Cardiac ventricle fibroblast (primary cell): ENCODE measurements around the gene ING5. TPM values are rescaled to one million over a fixed set of nuclear protein-coding genes. Genes with fewer than 3 reads are reported as not detected.

Source experiments
- total RNA-seq: library from RNA; depleted of rRNA; stranded (reverse); fragments of >200 nt; gene quantifications from 2 replicates; pipeline ENCODE4 v1.2.3, GENCODE V29; 2015

The ING5 gene
- total RNA-seq: 14.1 and 32.9 TPM in 2 replicates

DNA sequence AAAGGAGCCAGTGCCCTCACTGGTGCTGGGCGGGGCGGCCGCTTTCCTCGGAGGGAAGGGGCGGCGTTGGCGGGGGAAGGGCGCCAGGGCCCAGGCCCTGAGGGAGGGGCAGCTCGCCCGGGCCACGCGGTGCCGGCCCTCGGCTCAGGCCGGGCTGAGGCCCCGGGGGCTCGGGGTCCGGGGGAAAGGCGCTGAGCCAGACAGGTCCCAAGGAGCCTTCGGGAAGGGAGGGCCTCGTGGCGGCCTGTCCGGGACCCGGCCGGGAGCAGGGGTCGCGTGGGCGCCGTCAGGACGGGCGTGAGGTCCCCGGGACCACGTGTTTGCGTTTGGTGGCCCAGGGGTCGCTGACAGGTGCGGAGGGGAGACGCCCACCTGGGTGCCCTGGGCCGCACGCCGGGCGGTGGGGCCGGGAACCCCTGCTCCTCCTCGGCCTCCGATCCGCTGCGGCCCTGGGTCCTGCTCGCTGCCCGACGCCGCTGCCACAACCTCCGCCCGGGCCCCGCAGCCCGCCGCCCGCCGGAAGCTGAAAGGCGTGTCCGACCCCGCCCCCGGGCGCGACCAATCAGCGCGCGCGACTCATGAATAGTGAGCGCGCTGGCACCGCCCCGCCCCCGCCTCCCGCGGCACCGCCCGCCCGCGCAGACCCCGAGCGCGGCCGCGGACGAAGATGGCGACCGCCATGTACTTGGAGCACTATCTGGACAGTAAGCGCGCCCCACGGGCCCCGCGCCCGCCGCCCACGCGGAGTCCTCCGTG is at the start of gene ING5:
TSS of gene ING5 (plus strand) at position 641 of the 756 bp plus-strand sequence. CDS start at position 668, 27 bp downstream.

DNA sequence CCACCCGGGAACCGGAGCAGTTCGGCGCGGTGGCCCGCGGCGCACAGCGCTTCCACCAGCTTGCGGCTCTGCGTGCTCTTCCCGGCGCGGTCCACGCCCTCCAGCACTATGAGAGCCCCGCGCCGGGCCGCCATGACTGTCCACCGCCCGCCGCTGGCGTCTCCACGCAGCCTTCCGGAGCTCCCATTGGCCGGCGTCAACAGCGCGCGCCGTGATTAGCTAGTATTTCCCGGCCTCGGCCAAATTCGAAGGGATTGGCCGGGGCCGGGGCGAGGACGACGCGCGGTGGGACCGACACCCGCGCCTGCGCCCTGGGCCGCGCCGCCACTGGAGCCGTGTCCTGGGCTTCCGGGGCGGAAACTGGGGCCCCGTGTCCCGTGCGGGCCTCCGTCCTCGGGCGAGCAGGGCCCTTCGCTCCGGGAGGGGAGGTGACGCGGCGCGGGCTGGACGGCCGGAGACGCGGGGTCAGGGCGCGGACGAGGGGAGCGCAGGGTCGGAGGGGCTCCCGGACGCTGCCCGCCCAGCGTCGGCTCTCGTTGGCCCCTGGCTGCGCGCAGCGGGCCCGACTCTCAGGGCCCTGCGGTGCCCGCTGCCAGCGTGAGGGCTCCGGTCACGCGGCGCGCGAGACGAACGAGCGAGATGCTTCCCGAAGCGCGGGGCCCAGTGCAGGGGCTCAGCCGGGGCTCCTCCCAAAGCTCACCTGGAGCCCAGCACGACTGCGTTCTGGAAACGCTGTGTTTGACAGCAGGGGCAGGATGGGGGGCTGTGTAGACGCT is 15.0 kb upstream of the ING5 start, which contains the start of gene DTYMK:
TSS of gene DTYMK (minus strand) at position 166 of the 776 bp plus-strand sequence. CDS start at position 134, 32 bp downstream.

DNA sequence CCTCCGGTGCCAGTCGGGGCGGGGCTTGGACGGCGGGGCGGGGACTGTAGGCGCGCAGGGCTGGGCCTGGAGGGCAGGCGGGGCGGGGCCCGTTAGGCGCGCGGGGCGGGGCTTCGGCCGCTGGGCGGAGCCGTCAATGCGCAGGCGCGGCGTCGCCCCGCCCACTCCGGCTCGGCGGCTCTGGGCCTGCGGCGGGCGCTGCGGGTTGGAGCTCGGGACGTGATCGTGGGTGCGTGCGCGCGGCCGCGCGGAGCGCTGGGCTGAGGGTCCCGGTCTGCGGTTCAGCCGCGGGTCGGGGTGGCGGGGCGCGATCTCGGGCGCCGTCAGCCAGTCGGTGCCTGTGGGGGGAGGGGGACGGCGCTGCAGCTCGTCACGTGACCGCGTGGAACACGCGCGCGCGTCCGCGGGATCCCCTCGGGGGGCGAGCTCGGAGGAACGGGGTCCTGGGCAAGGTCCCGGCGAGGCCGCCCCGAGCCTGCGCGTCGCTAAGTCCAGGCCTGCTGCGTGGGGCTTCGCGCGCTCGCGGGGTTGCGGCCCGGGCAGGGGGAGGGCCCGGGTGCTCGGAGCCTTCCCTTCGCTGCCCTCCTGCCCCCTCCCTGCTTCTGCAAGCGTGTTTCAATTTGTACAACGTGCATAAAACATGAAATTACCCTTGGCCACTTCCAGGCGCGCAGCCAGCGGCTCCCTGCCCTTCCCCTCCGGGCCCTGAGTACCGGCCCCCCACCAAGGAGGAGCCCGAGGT is 32.8 kb downstream of the ING5 start, which contains the start of gene D2HGDH:
TSS of gene D2HGDH (plus strand) at position 164 of the 742 bp plus-strand sequence. CDS start 595 bp downstream, outside the sequence.

DNA sequence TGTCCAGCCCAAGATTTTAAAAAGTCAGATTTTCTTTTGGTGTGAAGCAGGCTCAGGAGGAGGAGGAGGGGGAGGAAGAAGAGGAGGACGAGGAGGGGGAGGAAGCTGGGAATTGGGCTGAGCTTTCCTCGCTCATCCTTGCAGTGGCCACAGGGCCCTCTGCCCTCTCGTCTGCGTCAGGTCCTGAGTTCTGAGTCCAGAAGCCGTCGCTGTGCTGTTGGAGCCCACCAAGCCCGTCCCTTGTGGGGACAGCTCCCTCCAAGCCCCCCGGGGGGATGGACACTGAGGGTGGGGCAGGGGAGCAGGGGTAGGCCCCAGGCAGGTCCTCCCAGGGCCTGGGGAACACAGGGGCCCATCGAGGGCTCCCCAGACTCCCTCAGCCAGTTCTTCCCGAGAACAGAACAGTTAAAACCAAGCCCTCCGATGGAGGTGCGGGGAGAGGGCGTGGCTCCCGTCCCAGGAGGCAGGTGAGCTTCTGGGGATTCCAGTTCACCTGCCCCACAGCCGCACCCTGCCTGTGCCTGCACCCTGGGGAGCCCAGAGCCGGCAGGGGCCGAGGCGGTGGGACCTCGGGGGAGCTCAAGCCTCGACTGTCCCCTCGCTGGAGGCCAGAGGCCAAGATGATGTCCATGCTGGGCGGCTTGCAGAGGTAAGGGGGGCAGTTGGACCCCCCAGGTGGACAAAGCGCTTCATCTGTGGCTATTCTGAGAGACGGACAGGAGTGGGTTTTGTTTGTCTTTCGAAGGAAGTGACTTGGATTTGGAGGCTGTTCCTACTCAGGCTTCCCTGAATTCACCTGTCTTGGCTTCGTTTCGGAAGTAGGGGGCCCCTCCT is 74.7 kb downstream of the ING5 start, which contains the start of gene GAL3ST2:
TSS of gene GAL3ST2 (plus strand) at position 487 of the 834 bp plus-strand sequence. CDS start at position 621, 134 bp downstream.

Other genes starting within 250 kb of the ING5 start
- 77.5 and 146 TPM in 2 replicates for gene STK25, start 193.5 kb upstream of the ING5 start, total RNA-seq
- gene BOK, start 143.3 kb upstream of the ING5 start, total RNA-seq: 56.0 and 61.0 TPM in 2 replicates
- 37.2 and 42.9 TPM in 2 replicates for gene THAP4, start 64.9 kb upstream of the ING5 start, total RNA-seq
- 33.0 and 34.0 TPM in 2 replicates for gene ATG4B, start 64.3 kb upstream of the ING5 start, total RNA-seq
- 14.0 and 19.3 TPM in 2 replicates for gene DTYMK, start 15.2 kb upstream of the ING5 start, total RNA-seq
- gene D2HGDH, start 32.6 kb downstream of the ING5 start, total RNA-seq: 9.0 and 12.7 TPM in 2 replicates
- not detected in 2 replicates for gene GAL3ST2, start 74.8 kb downstream of the ING5 start, total RNA-seq
- not detected in 2 replicates for gene NEU4, start 107.2 kb downstream of the ING5 start, total RNA-seq
- gene PDCD1, start 156.9 kb downstream of the ING5 start, total RNA-seq: not detected in 2 replicates
- gene RTP5, start 167.7 kb downstream of the ING5 start, total RNA-seq: not detected in 2 replicates